GM13976 (cell line): ENCODE data around the gene ARL10.

Source experiments
- DNase-seq: peaks from one replicate; pipeline ENCODE4 v3.0.0; 2012; ENCODE audit warnings: low spot score
- in situ Hi-C: fragments of 300-500 bp; cut with MboI; formaldehyde crosslinking; loops from one replicate; pipeline ENCODE4 v1.12.0; 2022; ENCODE audit warnings: low sequenced_read_pairs, mixed read lengths, inconsistent platforms; ENCODE audit not compliant: unreplicated experiment
- TF ChIP-seq, protein P1 (sequence below): IDR thresholded peaks from 2 replicates; pipeline ENCODE4 v1.5.1; 2012; ENCODE audit warnings: borderline replicate concordance, mild to moderate bottlenecking; ENCODE audit not compliant: insufficient read depth; ENCODE audit errors: extremely low read depth, missing control alignments, control extremely low read depth

Gene ARL10

DNA sequence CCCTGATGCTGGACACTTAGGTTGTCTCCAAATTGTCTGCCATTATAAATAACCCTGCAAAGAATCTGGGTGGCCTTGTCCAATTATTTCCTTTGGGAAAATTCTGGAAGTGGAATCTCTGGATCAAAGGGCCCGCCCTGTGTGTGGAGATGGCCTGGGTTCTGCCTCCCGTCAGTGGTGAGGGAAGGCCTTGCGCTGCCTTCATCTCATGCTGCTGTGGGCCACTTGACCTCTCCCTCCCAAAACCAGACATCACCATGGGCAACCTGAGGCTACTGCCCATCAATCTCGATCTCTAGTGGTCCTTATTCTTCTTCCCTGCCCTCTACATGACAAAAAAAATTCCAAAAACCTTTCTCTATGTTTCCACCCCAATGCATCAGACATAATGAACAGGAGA is 44.5 kb downstream of the ARL10 start:
- in situ Hi-C loops, result loop anchor here (25.0 kb wide), 1 partner anchor 178 kb away; no protein-coding TSS in a partner anchor
- TF ChIP-seq, protein P1, sequence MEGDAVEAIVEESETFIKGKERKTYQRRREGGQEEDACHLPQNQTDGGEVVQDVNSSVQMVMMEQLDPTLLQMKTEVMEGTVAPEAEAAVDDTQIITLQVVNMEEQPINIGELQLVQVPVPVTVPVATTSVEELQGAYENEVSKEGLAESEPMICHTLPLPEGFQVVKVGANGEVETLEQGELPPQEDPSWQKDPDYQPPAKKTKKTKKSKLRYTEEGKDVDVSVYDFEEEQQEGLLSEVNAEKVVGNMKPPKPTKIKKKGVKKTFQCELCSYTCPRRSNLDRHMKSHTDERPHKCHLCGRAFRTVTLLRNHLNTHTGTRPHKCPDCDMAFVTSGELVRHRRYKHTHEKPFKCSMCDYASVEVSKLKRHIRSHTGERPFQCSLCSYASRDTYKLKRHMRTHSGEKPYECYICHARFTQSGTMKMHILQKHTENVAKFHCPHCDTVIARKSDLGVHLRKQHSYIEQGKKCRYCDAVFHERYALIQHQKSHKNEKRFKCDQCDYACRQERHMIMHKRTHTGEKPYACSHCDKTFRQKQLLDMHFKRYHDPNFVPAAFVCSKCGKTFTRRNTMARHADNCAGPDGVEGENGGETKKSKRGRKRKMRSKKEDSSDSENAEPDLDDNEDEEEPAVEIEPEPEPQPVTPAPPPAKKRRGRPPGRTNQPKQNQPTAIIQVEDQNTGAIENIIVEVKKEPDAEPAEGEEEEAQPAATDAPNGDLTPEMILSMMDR, result no peak
- DNase-seq, result no peak

DNA sequence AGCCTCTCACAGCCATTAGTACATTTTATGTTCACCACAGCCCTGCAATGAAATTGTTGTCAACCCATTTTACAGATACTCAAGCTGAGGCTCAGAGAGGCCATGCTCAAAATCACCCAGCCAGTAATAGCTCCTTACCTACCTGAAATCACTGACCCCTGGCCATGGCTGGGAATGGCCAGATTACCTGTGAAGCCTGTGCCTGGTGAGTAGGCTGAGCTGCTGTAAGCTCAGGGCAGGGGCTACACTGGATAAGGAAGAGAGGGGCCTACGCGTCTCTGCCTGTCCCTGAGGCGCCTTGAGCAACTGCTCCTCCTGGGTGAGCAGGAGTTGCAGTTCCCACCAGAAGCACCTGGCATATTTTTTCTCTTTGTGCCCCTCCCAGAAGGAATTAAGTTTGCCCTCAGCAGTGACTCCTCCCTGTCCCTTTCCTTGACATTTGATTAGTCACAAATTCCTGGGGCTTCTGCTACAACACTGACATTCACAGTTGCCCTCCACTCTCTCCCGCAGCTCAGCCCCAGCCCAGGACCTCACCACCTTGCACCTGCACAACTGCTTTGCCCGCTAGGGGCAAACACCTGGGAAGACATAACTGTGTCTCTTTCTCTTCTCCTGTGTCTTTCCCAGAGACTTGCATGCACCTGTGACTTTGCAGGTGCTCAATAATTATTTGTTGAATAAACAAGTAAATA is 45.3 kb downstream of the ARL10 start:
- in situ Hi-C loops, result loop anchor here (25.0 kb wide), 1 partner anchor 177 kb away; no protein-coding TSS in a partner anchor
- DNase-seq, result no peak
- TF ChIP-seq, protein P1, result no peak

DNA sequence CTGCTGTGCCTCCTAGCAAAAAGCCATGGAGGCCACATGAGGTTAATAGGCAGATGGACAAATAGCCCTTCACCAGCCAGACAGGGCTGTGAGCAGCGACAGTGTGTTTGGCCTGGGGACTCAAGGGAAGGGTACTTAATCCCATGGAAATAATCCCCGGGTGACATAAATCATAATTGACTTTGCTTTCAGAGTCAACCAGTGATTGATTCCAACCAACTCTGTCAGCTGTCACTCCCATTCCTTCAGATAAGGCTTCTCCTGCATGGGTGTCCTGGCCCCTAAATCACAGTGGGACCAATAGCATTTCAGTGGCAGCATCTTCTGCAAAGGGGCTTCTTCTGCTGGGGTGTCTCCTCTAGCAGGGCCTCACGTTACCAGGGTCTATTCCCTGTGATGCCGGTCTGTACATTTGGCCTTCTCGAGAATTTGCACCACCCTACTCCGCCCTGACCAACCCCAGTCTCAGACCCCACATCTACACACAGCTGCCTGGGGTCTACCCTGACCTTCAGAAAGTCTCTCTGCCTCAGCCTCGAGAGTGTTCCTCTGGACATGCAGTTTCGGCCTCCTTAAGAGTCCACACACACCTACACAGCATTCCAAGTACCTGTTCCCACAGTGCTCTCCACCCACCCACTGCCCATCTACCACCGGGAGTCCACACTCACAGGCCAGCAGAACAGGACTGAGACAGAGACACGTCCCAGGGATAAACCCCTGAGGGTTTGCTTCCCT is 47.4 kb downstream of the ARL10 start:
- TF ChIP-seq, protein P1, result no peak
- no peak for DNase-seq
- in situ Hi-C loops, result loop anchor here (25.0 kb wide), 1 partner anchor 175 kb away; no protein-coding TSS in a partner anchor

GRCh38 chr5:176413255-176413565 is 47.9 kb downstream of the ARL10 start:
- TF ChIP-seq, protein P1, result no peak
- DNase-seq, result no peak
- in situ Hi-C loops, result loop anchor here (25.0 kb wide), 1 partner anchor 174 kb away; no protein-coding TSS in a partner anchor

- in situ Hi-C loops, result loop anchor here (25.0 kb wide), 1 partner anchor 174 kb away; no protein-coding TSS in a partner anchor
- TF ChIP-seq, protein P1, result no peak
- DNase-seq, result no peak
Observed at GRCh38 chr5:176413709-176414191, 48.5 kb downstream of the ARL10 start.

DNA sequence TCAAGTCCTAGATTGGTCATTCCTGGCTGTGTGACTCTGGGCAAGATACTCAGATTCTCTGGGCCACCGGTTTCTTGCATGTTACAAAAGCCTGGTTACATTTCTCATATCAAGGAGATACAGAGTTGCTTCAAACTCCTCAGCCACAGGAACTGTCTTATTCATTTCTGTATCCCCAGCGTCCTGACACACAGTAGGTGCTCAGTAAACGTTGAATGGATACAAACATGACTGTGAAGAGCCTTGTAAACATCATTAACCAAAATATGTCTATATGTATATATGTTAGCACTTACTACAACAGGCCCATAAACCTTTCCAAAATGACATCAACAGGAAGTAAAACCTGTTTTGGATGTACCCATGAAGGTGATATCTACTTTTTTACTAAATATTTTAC is 49.4 kb downstream of the ARL10 start:
- TF ChIP-seq, protein P1, result no peak
- in situ Hi-C loops, result loop anchor here (25.0 kb wide), 1 partner anchor 173 kb away; no protein-coding TSS in a partner anchor
- DNase-seq, result no peak
